ENCODE data around the gene VMAC. TPM values are rescaled to one million over a fixed set of nuclear protein-coding genes. Genes with fewer than 3 reads are reported as not detected.

The VMAC gene
- polyA plus RNA-seq, 2 of the 4 experiments (the other 2 are of a cell fraction): 1.1 to 1.6 TPM

DNA sequence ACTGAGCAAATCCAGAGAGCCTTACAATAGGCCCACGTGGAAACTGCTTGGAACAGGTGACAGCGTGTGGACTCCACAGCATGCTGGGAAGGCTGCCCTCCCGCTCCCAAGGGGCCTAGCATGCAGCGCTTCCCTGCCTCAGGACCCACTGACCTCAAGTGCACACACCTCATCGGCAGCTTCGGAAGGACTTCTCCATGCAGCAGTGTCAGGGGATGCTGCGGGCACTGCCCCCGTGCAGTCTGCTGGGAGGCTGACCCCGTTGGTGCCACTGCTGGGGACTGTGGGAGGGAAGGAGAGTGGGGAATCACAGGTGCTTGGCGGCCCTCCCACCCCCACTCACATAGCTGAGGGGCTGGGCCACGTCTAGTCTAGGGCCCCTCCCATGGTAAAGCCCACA lies 26.6 kb downstream of the VMAC start:
- CTCF ChIA-PET: no interaction called here
- no peak for FAIRE-seq

DNA sequence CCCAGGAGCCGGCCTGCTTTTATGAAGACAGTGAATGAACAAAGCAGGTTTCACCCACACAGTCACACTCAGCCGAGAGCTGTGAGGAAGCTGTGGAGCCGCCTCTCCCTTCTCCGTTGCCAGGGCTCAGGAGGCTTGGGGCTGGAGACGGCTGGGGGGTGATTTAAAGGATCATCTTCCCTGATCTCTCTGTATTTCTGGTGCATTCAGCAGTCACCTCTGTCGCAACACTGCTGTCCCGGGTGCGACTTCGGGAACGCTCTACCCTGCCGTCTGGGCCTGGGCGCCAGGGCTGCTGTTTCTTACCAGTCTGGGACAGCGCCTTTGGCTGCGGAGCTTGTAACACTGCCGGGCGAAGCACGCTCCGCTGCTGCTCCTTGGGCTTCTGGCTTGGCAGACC lies 27.5 kb downstream of the VMAC start:
- POLR2A ChIA-PET: no interaction called here
- Histone ChIP-seq H3K4me1 (no peaks in the 10 kb centered on the region), H3K4me3 (no peak overlapping the region), H3K27ac (no peak overlapping the region), H3K9me3 (no peaks in the 10 kb centered on the region), H3K4me2 (no peak overlapping the region)
- FAIRE-seq (no peak), DNase-seq (ENCODE audit: low read depth in 1 of 2, low spot score in 1 of 2) (no peak), ATAC-seq (no peak)
- no peak for TF ChIP-seq GATA3 (IDR thresholded peaks at IDR 0.05; ENCODE audit: borderline replicate concordance)
- TF ChIP-seq ZC3H11A (IDR thresholded peaks at IDR 0.05): no peak
- TF ChIP-seq ZFP36 (IDR thresholded peaks at IDR 0.05; ENCODE audit: borderline replicate concordance, partially characterized antibody): no peak
- no peak for TF ChIP-seq MAFK (IDR thresholded peaks at IDR 0.05; ENCODE audit: partially characterized antibody)
- no peak for TF ChIP-seq FOSL2 (IDR thresholded peaks at IDR 0.05)
- TF ChIP-seq FOSL2 (CRISPR knock-in tag; IDR thresholded peaks at IDR 0.05): no peak
- no peak for TF ChIP-seq CEBPB (IDR thresholded peaks at IDR 0.05)
- TF ChIP-seq MAX (IDR thresholded peaks at IDR 0.05): no peak
- CTCF ChIA-PET: no interaction called here
- 98% methylated on average over 15 of the region's 18 CpGs for WGBS (ENCODE audit: missing lambda C conversion rate)

More for the DNA sequence above, 26.6 kb downstream of the VMAC start:
- 74% methylated on average over 4 of the region's 11 CpGs for WGBS (ENCODE audit: missing lambda C conversion rate)
- H3K4me1 ChIP-seq: no peaks in the 10 kb centered on the region
- TF ChIP-seq E2F6 (IDR thresholded peaks at IDR 0.05; ENCODE audit: borderline replicate concordance, low read depth) (no peak), HDAC2 (IDR thresholded peaks at IDR 0.05) (no peak), HEYL (CRISPR knock-in tag; IDR thresholded peaks at IDR 0.05) (no peak), MAFK (IDR thresholded peaks at IDR 0.05; ENCODE audit: partially characterized antibody) (no peak), RFX5 (IDR thresholded peaks at IDR 0.05) (no peak)
- ATAC-seq: no peak
- H3K9me3 ChIP-seq: no peaks in the 10 kb centered on the region
- POLR2A ChIA-PET: no interaction called here
- H3K4me3 ChIP-seq: no peak overlapping the region
- H3K4me2 ChIP-seq: no peak overlapping the region
- DNase-seq (ENCODE audit: low read depth in 1 of 2, low spot score in 1 of 2): no peak
- no peak overlapping the region for H3K27ac ChIP-seq

- Histone ChIP-seq H3K27ac (no peak overlapping the region), H3K4me3 (no peak overlapping the region), H3K4me1 (no peaks in the 10 kb centered on the region), H3K9me3 (no peaks in the 10 kb centered on the region), H3K4me2 (no peak overlapping the region)
- TF ChIP-seq E2F6 (IDR thresholded peaks at IDR 0.05; ENCODE audit: borderline replicate concordance, low read depth): no peak
- TF ChIP-seq, protein P1, sequence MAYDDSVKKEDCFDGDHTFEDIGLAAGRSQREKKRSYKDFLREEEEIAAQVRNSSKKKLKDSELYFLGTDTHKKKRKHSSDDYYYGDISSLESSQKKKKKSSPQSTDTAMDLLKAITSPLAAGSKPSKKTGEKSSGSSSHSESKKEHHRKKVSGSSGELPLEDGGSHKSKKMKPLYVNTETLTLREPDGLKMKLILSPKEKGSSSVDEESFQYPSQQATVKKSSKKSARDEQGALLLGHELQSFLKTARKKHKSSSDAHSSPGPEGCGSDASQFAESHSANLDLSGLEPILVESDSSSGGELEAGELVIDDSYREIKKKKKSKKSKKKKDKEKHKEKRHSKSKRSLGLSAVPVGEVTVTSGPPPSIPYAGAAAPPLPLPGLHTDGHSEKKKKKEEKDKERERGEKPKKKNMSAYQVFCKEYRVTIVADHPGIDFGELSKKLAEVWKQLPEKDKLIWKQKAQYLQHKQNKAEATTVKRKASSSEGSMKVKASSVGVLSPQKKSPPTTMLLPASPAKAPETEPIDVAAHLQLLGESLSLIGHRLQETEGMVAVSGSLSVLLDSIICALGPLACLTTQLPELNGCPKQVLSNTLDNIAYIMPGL (CRISPR knock-in tag; IDR thresholded peaks at IDR 0.05; ENCODE audit: borderline replicate concordance): no peak
- no peak for TF ChIP-seq RCOR1 (IDR thresholded peaks at IDR 0.05; ENCODE audit: low read depth, low read length)
- no peak for TF ChIP-seq EHMT2 (IDR thresholded peaks at IDR 0.05; ENCODE audit: low read depth)
- TF ChIP-seq, protein P2, sequence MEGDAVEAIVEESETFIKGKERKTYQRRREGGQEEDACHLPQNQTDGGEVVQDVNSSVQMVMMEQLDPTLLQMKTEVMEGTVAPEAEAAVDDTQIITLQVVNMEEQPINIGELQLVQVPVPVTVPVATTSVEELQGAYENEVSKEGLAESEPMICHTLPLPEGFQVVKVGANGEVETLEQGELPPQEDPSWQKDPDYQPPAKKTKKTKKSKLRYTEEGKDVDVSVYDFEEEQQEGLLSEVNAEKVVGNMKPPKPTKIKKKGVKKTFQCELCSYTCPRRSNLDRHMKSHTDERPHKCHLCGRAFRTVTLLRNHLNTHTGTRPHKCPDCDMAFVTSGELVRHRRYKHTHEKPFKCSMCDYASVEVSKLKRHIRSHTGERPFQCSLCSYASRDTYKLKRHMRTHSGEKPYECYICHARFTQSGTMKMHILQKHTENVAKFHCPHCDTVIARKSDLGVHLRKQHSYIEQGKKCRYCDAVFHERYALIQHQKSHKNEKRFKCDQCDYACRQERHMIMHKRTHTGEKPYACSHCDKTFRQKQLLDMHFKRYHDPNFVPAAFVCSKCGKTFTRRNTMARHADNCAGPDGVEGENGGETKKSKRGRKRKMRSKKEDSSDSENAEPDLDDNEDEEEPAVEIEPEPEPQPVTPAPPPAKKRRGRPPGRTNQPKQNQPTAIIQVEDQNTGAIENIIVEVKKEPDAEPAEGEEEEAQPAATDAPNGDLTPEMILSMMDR (IDR thresholded peaks at IDR 0.05): no peak
- TF ChIP-seq HOXB13 (CRISPR knock-in tag; IDR thresholded peaks at IDR 0.05; ENCODE audit: low read depth): no peak
- no peak for TF ChIP-seq NPAS2 (CRISPR knock-in tag; IDR thresholded peaks at IDR 0.05; ENCODE audit: borderline replicate concordance)
- TF ChIP-seq ZFP36 (IDR thresholded peaks at IDR 0.05; ENCODE audit: borderline replicate concordance, partially characterized antibody): no peak
- TF ChIP-seq HDAC2 (IDR thresholded peaks at IDR 0.05): no peak
- no peak for TF ChIP-seq CBX8 (IDR thresholded peaks at IDR 0.05)
- DNase-seq (ENCODE audit: low read depth in 1 of 2, low spot score in 1 of 2) (no peak), FAIRE-seq (no peak), ATAC-seq (no peak)
- POLR2A ChIA-PET: no interaction called here
- CTCF ChIA-PET: no interaction called here
- WGBS (ENCODE audit: missing lambda C conversion rate): 98% methylated on average over 18 of the region's 21 CpGs
Measured at GRCh38 chr19:5932609-5933262, 28.1 kb downstream of the VMAC start.
